GM21526 (cell line): ENCODE measurements around the gene TTC36.
A peak's percentile ranks its signal among the peaks of the same experiment; 100 is the strongest.

Experiments
- ATAC-seq: cut with Tn5 transposase; IDR thresholded peaks from one replicate; pipeline ENCODE4 v1.9.1; 2021; ENCODE audit warnings: moderate library complexity; ENCODE audit not compliant: unreplicated experiment, low FRiP score

TTC36 gene

DNA sequence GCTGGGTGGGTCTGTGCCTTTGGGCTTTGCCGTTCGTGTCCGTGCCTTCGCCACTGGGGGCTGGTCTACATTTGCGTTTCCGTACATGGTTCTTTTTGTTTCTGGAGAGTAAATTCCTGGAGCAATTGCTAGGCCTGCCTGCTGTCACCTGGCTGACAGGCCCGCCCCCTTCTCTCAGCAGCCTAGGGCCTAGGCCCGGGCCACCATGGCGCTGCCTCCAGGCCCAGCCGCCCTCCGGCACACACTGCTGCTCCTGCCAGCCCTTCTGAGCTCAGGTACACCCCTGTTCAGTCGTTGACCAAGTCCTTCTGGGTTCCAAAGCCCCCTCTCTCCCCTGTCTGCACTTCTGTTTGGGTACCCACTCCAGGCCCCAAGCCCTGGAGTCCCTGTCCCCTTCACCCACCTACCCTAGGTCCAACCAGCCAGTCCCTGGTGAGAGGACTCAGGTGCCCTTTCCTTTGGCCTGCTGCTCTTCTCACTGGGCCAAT lies 4.4 kb downstream of the TTC36 start:
- no peak for ATAC-seq

DNA sequence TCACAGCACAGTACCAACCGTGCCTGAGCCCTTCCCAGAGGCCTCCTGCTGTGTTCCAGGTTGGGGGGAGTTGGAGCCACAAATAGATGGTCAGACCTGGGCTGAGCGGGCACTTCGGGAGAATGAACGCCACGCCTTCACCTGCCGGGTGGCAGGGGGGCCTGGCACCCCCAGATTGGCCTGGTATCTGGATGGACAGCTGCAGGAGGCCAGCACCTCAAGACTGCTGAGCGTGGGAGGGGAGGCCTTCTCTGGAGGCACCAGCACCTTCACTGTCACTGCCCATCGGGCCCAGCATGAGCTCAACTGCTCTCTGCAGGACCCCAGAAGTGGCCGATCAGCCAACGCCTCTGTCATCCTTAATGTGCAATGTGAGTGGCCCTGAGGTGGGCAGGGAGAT lies 4.8 kb downstream of the TTC36 start:
- ATAC-seq = no peak

GRCh38 chr11:118532852-118533768 lies 5.8 kb downstream of the TTC36 start:
- ATAC-seq = no peak

DNA sequence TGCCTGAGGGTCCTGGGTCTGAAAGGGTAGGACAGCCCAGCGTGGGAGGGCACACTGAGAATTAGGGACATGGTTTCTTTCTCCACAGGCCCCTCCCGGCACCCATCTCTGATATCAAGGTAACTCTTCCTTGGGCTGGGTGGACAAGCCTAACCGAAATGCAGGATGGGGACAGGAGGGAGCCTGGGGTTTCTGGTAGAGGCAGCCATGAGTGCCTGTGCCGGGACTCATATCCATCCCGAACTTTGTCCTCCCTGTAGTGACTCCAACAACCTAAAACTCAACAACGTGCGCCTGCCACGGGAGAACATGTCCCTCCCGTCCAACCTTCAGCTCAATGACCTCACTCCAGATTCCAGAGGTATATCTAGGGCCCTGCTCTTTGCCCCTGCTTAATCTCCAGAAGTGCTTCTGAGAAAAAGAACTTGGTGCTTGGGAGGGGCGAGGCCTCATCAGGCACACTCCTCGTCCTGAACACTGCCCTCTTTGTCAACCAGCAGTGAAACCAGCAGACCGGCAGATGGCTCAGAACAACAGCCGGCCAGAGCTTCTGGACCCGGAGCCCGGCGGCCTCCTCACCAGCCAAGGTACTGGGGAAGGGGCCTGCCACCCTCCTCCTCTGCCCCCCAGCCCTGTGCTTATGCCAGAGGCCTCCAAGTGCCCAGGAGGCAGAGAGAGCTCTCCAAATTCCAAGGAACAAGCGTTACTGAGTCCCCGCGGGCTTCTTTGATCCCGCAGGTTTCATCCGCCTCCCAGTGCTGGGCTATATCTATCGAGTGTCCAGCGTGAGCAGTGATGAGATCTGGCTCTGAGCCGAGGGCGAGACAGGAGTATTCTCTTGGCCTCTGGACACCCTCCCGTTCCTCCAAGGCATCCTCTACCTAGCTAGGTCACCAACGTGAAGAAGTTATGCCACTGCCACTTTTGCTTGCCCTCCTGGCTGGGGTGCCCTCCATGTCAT lies 6.8 kb downstream of the TTC36 start:
- ATAC-seq = no peak

GRCh38 chr11:118535261-118535660 lies 8.0 kb downstream of the TTC36 start:
- ATAC-seq = no peak

DNA sequence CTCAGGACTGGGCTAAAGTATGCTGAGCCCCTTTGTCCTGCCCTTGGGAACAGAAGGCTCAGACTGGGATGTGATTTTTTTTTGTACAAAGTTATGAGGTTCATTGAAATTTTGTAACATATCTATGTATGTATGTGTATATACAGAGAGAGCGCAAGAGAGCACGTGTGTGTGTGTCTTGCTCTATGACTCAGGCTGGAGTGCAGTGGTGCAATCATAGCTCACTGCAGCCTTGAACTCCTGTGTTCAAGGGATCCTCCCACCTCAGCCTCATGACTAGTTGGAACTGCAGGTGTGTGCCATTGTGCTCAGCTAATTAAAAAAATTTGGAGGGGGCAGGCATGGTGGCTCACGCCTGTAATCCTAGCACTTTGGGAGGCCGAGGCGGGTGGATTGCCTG lies 9.5 kb downstream of the TTC36 start:
- ATAC-seq = no peak

GRCh38 chr11:118537409-118537980 lies 10.2 kb downstream of the TTC36 start:
- ATAC-seq = no peak

DNA sequence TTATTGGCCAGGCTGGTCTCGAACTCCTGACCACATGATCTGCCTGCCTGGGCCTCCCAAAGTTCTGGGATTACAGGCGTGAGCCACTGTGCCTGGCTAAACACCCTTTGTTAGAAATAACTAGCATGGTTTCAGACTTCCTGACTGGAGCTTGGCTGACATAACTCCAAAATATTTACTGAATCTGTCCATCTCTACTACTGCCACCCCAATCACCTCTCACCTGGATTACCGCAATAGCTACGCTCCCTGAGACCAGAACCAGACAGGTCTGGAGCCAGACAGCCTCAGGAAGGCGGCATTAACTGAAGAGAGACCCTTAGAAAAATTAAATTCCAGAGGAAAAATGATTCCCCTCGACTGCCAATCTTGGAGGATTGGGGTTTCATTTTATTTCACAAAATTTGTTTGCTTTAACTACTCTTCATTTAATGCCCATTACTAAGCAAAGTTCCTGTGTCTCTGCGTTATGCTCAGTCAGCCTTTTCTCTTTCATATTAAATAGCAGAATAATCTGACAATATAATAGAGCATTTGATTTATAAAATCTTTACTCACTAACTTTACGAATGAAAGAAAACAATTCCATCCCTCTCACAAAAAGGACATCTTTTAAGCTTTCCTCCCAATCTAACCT lies 16.9 kb downstream of the TTC36 start:
- ATAC-seq = no peak

GRCh38 chr11:118544647-118545010 lies 17.4 kb downstream of the TTC36 start:
- no peak for ATAC-seq

DNA sequence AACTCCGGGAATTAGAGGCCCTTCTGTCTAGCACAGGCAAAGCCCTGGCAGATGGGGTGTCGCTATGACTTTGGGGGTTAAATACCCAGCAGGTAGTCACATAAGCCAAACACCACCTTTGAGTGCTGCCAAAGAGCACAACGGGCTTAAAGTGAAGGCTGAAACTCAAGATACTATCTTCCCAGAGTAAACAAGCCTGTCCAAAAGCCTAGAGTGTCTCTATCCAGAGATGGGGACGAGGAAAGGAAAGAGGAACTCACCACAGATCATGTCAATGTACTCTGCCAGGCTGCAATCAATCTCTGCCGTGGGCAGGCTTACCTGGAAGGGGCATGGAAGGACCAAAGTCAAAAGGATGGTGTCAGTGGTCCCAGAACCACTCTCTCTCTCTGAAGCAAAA lies 18.3 kb downstream of the TTC36 start:
- no peak for ATAC-seq

- ATAC-seq = no peak
Measured at GRCh38 chr11:118547132-118547531, 19.9 kb downstream of the TTC36 start.

DNA sequence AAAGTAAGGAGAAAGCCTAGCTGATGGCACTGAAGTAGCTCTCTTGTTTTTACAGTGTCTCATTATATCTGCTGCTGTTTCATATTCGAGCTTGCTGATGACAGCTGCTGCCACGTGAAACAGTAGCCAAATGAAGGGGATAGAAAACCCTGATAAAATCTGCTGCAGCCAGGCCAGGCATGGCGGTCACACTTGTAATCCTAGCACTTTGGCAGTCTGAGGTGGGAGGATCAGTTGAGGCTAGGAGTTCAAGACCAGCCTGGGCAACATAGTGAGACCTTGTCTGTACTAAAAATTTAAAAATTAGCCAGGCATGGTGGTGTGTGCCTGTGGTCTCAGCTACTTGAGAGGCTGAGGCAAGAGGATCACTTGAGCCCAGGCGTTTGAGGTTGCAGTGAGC lies 25.1 kb downstream of the TTC36 start:
- no peak for ATAC-seq

DNA sequence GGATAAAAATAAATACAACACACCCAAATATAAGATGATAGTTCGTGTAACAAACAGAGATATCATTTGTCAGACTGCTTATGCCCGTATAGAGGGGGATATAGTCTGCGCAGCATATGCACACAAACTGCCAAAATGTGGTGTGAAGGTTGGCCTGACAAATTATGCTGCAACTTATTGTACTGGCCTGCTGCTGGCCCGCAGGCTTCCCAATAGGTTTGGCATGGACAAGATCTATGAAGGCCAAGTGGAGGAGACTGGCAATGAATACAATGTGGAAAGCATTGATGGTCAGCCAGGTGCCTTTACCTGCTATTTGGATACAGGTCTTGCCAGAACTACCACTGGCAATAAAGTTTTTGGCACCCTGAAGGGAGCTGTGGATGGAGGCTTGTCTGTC lies 33.5 kb downstream of the TTC36 start:
- ATAC-seq = no peak

- no peak for ATAC-seq
Measured at GRCh38 chr11:118565051-118565450, 37.8 kb downstream of the TTC36 start.

GRCh38 chr11:118569670-118570069 lies 42.4 kb downstream of the TTC36 start:
- no peak for ATAC-seq

- no peak for ATAC-seq
Measured at GRCh38 chr11:118570787-118571186, 43.5 kb downstream of the TTC36 start.

DNA sequence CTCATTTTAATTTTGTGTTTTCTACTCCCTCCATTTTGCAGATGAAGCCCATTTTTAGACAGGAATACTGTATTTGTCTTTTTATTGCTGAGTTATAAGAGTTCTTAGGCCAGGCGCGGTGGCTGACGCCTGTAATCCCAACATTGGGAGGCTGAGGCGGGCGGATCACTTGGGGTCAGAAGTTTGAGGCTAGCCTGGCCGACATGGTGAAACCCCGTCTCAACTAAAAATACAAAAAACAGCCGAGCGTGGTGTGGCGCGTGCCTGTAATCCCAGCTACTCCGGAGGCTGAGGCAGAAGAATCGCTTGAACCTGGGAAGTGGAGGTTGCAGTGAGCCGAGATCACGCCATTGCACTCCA lies 44.4 kb downstream of the TTC36 start:
- peak; percentile 13 for ATAC-seq

DNA sequence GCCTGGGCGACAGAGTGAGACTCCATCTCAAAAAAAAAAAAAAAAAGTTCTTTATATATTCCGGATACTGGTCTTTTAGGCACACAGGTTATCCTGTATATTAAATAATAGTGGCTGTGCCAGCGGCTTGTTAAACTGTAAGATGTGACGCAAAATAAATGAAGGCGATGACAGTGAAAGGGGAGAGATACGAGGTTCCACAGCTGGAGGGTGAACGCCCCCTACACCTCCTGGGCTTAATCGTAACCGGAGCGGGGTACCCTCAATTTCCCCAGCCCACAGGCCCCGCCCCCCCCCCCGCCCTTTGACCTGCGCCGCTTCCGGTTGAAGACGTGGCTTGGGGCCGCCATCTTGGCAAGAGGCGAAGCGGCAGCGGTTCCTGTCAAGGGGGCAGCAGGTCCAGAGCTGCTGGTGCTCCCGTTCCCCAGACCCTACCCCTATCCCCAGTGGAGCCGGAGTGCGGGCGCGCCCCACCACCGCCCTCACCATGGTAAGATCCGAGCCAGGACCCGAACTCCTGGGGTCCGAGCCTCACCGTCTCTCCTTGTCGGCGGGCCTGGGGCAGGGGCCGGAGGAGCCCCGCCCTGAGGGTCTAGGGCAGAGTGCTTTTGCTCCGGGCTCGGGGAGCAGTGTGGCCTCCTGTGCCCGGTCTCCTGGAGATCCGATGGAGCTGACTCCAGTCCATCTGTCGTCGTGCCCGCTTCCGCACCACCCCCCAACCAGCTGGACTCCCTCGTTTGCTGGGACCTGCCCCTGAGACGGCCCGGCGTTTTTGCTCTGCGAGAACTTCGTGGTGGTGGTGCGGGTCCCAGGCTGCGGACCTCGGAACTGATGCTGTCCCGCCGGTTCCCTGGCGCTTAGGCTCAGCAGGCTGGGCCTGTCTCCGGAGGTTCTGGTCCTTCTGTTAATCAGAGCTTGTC lies 45.0 kb downstream of the TTC36 start, which contains the start of gene ARCN1:
Gene ARCN1, plus strand, starts transcription at position 349 of the 920 bp plus-strand sequence. Its CDS starts 139 bp downstream, at position 488.
- peak; percentile 61 for ATAC-seq

DNA sequence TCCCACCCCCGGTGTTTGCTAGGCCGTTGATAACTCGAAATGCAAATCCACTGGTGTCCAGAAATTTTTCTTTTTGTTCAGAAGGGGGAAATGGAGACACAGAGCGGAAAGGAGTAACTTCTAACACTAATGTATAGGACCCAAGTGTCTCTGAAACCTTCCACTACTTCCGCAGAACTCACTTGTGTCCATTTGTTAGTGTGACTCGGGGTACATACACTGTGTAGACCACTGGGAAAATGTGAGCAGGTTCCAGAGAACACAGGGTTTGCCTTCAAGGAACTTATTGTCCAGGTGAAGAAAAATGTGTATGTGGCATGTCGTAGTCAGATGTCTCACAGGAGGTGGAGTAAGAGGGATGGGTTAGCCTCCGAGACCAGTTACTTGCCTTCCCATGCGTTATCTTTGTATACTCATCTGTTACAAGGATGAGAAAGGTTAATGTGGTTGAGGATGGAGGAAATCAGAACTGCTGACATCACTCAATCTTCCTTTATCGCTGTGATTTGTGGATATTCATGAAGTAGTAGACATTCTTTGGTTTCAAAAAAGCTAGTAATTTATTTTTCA lies 45.8 kb downstream of the TTC36 start:
- no peak for ATAC-seq
